GM23248 (cell line): Measurements from ENCODE around the gene MYT1.

Source experiments
- EZH2 ChIP-seq: fragments of 200-600 bp; sonication (generic); IDR thresholded peaks from 2 replicates; pipeline ENCODE4 v1.6.1; 2018; ENCODE audit warnings: antibody characterized with exemption, mild to moderate bottlenecking; ENCODE audit not compliant: insufficient read depth, poor library complexity, severe bottlenecking
- EZH2phosphoT487 ChIP-seq: fragments of 200-600 bp; sonication (generic); IDR thresholded peaks from 2 replicates; pipeline ENCODE4 v1.6.1; 2018; ENCODE audit warnings: antibody characterized with exemption, moderate library complexity, mild to moderate bottlenecking, low read depth; ENCODE audit not compliant: insufficient read depth

GRCh38 chr20:64214113-64214512 lies 49.9 kb downstream of the MYT1 start:
- TF ChIP-seq EZH2phosphoT487 (no peak), EZH2 (no peak)
